Renal cortical epithelial cell (primary cell): ENCODE results near the gene CASZ1. TPM values are rescaled to one million over a fixed set of nuclear protein-coding genes. Genes with fewer than 3 reads are reported as not detected.

Experiments
- DNase-seq: peaks from one replicate; pipeline ENCODE4 v3.0.0-alpha.2; 2011; ENCODE audit warnings: low read depth
- total RNA-seq: library from RNA; depleted of rRNA; stranded (reverse); fragments of >200 nt; gene quantifications from 2 replicates; pipeline ENCODE4 v1.2.3, GENCODE V29; 2014

Gene CASZ1
- total RNA-seq, 1 donor from 2014 or later = 8.9 TPM

DNA sequence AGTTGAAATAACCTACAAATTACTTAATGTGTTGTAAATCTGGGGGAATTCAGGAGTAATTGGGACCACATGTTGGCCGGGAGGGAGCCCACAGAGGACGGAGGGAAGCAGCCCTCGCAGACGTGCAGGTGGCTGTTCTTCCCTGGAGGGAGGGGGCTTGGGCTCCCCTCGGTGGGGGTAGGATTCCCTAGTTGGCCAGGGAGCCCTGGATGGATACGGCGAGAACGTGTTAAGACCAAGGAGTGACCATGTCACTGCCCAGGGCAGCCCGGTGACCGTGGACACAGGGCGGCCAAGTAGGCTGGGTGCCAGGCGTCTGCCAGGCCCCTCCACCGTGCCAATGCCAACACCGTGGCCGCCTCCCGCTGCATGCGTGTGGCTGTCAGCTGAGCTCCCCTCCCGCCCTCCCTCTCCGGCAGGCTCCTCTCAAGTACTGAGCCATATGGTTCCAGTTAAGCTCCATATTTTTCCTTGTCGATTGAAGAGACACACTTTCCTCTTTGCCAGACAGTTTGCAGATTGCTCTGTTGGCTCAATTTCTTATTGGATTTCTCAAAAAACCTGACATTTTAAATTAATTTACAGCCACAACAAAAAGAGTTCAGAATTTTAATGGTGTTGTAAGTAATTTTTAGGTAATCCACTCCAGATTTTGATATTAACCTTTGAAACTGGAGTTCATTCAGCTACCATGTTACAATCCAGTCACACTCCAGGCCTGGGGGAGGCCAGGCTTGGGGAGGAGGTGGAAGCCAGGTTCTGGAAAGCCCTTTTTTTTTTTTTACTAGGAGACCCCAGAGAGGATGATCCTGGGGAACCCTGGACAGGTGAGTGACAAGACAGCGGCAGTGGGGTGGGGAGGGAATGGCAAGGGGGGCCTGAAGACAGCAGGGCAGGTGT is 71.2 kb downstream of the CASZ1 start:
- DNase-seq = no peak

- no peak for DNase-seq
Observed at GRCh38 chr1:10724511-10724910, 71.9 kb downstream of the CASZ1 start.

DNA sequence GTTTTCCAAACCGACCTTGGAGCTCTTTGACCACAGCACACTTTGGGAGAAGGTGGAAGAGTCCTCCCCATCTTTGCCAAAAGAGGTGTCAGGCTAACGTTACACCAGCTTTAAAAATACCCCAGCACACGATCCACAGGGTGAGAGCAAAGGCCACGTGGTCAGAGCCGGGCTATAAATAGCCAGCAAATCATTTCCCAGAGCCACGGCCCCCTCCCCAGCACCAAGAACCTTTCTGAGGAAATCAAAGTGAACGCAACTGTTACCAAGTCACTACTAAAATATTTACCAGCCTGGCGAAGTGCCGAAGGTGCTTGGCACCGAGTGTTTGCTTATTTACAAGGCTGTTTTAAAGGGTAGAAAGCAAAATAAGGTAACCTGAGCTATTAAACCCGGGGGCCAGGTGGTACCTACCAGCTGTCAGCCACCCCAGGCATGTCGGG is 72.4 kb downstream of the CASZ1 start:
- DNase-seq = peak; percentile 88

DNA sequence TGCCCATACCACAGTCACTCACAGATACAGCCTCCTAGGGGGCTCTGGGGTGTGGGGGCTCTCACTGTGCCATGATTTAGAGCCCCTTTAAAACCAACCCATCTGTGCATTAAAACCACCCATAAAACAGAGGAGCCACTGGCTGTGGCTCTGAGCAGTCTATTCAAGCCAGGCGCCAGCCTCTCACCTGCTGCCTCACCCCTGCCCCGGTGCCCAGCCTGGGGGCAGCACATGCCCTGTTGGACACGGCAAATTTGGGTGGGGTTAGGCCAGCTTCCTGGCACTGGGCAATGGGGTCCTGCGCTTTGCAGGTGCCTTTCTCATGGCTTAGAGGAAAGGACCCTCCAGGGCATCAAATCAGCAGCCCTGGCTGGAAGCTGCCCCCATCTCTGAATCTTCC is 73.1 kb downstream of the CASZ1 start:
- no peak for DNase-seq

DNA sequence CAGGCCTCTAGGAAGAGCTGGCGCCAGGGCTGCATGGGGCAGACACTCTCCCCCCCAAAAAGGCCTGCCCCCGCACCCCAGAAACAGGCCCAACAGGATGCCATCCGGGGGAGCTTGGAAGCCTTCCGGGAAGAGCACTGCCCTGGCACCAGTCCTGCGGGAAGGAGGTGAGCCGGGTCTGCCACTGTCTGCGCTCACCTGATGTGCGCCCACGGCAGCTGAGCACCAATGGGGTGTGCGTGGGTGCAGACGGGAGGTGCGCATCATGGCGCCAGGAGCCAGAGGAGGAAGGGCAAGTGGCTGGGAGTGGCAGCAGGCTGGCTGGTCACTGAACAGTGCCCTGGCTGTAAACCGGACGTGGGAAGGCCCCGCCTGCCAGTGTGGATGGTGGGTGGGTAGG is 73.6 kb downstream of the CASZ1 start:
- no peak for DNase-seq

- no peak for DNase-seq
Observed at GRCh38 chr1:10721381-10722321, 74.8 kb downstream of the CASZ1 start.

- DNase-seq = no peak
Observed at GRCh38 chr1:10720635-10721034, 75.8 kb downstream of the CASZ1 start.

DNA sequence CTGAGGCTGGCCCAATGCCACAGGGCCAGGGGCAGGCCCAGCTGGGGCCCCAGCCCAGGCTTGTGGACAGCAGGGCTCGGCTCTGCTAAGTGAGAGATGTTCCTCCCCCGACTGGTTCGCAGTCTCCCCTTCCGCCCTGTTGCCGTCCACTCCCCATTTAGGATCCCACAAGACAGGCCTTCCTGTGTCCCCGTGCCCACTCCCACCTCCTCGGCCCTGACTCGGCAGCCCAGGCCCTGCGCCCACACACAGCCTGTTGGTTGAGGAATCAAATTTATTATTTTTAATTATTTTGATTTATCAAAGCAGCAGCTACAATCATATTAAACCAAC is 78.4 kb downstream of the CASZ1 start:
- DNase-seq = no peak

GRCh38 chr1:10717296-10718082 is 79.0 kb downstream of the CASZ1 start:
- no peak for DNase-seq

DNA sequence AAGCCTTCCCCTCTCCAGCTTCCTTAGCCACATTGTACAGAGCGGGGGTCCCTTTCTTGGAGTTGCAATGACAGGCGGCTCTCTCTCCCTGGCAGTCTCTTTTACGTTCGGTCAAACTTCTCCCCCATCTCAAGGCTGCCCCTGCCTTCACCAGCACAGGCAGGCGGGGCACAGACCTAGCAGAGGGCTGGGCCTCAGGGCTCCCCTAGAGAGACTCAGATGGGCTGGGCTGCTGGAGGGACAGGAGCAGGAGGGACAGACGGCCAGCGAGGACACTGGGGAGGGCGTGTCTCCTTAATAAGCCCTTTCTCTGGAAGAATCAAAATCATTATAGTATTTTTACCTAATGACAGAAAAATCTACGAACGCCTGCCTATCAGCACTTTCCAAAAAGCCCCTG is 79.6 kb downstream of the CASZ1 start:
- DNase-seq = no peak

GRCh38 chr1:10714337-10715114 is 81.9 kb downstream of the CASZ1 start:
- DNase-seq = peak; percentile 24

DNA sequence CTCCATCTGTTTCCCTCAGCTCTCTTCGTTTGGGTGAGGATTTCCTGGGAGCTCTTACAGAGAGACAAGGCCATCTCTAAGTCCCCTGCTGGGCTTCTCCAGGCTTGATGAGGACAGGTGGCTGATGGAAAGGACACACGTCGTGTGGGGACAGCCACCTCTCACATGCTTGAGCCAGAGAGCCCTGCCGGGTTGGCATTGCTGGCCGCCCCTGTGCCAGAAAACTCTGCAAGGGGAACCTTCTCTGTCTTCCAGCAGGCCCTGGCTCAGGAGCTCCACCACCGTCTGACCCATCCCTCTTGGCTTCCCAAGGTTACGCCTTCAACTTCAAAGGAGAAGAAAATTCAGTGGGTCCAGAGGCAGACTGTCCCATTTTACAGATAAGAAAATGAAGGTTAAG is 82.8 kb downstream of the CASZ1 start:
- no peak for DNase-seq

GRCh38 chr1:10712568-10713362 is 83.7 kb downstream of the CASZ1 start:
- DNase-seq = no peak

DNA sequence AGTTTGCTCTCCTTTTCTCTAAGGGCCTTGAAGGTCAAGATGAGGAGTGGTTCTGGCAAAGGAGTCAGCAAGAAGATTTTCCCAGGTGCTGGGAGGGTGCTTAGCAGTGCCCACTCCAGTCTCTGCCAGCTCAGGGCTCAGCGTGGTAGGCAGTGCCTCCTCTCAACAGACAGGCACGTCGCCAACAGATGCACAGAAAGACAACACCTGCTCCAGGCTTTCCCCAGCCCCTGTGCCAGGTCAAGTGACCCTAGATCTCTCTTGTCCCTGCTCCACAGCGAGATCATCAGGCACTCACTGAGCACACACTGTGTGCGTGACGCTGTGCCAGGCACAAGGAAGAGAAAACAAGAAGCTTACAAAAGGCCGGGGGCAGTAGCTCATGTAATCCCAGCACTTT is 86.0 kb downstream of the CASZ1 start:
- DNase-seq = no peak

DNA sequence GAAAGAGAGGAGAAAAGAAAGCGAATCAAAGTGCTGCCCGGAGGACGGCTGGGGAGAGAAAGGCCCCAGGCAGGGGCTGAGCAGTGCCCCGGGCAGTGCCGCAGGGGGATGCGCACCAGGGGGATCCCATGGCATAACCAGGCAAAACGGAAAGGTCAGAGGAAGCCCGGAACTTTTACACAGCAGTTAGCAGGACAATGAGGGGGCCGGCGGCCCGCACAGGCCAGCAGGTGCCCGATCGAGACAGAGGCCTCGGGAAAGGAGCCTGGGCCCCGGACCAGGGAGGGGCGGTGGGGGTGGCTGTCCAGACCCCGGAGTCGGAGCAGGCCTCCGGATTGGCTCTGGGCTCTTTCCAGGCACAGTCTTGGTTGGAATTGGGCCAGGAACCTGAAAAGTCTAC is 86.8 kb downstream of the CASZ1 start:
- no peak for DNase-seq

DNA sequence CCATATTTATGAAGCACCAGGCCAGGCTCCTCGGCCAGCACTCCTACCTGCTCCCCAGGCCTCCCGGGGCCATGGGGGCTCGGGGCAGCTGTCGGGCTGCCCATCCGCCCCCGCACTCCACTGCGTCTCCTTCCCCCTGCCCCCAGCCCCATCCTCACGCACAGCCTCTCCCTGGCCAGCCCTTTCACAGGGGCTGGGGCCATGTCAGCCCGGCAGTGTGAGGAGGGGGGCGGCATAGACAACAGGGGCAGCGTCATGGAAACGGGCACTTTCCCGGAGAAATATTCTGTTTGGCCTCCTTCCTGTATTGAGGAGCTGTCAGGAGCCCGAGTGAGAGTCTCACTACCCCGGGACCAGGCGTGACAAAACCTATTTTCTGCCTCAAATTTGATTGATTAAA is 87.3 kb downstream of the CASZ1 start:
- DNase-seq = no peak

DNA sequence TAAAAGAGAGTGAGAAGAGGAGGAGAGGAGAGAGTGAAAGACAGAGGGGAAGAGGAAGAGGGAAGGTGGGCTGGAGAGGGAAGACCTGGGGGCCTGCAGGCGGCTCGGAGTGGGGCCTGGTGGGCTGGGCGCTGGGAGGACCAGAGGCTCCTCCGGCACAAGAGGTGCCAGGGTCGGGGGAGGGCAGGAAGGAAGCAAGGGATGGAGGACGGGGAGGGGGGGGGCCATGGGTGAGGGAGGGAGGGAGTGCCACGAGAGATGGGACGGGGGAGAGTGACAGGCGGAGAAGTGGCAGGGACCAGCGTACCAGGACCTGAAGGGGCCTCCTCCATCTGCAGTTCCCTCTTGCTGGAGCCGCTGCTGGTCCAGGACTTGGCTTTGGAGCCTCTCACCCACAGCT is 87.7 kb downstream of the CASZ1 start:
- DNase-seq = no peak

DNA sequence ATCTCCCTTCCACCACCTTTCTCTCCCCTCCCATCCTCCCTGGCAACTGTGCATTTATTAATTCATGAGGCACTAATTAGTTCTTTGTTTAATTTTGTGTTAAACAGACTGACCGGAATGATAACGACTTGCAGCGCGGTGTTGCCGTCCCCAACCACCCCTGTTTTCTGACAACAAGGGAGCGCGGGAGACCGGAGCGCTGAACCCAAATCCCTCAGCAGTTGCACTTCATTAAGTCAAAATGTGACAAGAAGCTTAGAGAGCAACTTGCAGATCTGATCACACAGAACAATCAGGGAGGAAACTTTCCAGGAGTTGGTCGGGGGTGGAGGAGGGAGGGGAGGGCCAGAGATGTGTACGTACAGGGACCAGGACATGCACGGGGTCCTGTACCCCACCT is 89.2 kb downstream of the CASZ1 start:
- no peak for DNase-seq

DNA sequence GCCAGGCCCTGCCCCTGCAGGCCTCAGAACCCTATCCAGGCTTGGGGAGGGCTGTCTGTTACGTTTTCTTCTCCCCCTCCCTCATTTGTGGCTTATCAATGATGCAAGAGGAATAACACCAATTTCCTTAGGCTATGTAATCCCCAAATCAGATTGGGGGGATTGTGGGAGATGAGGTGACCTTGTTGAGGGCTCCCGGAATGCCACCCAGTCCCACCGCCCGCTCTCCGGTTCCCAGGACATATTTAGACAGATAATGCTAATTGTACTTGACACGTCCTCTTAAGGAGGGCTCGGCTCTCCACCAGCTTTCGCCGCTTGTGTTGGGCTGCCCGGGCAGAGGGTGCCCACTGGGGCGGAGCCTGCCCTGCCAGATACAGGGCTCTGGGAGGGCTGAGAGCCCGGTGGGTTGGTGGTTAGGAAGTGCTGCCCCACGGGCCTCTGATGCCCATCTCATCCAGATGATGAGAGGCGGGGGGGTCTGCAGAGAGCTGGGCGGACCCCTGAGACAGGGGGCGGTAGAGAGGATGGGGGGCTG is 90.0 kb downstream of the CASZ1 start:
- DNase-seq = no peak

DNA sequence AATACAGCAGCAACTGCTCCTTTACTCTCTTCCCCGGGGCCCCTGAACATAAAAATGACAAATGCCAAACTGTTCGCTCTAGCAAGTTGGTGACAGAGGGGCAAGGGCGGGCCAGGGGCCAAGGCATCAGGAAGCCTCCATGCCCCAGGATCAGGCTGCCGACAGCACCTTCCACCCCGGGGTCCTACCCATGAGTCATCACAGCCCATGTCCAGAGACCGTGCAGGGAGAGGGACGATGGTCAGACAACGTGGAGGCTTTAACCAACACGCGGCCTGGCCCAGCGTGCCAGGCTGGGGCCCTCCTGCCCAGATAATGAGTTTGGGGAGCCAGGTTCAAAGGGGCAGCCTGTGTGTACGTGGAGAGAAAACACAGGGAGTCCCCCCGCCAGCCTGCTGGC is 90.5 kb downstream of the CASZ1 start:
- DNase-seq = no peak
